ENCODE data around the gene TIMP2.
"Not testable (repeated sequence)": the region's sequence is repeated elsewhere in the genome, so short reads cannot be mapped to it uniquely, and the experiment has no call there.

TIMP2 gene

GRCh38 chr17:78896834-78897663 lies 28.1 kb downstream of the TIMP2 start:
- H3K4me3 ChIP-seq (ENCODE audit: low read length) = no peak overlapping the region
- DNase-seq (ENCODE audit: low read depth, low spot score) = no peak

GRCh38 chr17:78896091-78896833 lies 28.9 kb downstream of the TIMP2 start:
- DNase-seq (ENCODE audit: low read depth, low spot score) = no peak

GRCh38 chr17:78895322-78895721 lies 29.9 kb downstream of the TIMP2 start:
- H3K4me3 ChIP-seq (ENCODE audit: low read length) = no peak overlapping the region
- DNase-seq (ENCODE audit: low read depth, low spot score) = no peak

More at GRCh38 chr17:78896091-78896833, 28.9 kb downstream of the TIMP2 start:
- H3K4me3 ChIP-seq (ENCODE audit: low read length) = no peak overlapping the region

GRCh38 chr17:78893684-78894083 lies 31.5 kb downstream of the TIMP2 start:
- no peak for DNase-seq (ENCODE audit: low read depth, low spot score)

GRCh38 chr17:78892936-78893379 lies 32.2 kb downstream of the TIMP2 start:
- H3K4me3 ChIP-seq (ENCODE audit: low read length) = no peak overlapping the region
- no peak for DNase-seq (ENCODE audit: low read depth, low spot score)

More at GRCh38 chr17:78893684-78894083, 31.5 kb downstream of the TIMP2 start:
- H3K4me3 ChIP-seq (ENCODE audit: low read length) = no peak overlapping the region

- H3K4me3 ChIP-seq (ENCODE audit: low read length) = no peak overlapping the region
- no peak for DNase-seq (ENCODE audit: low read depth, low spot score)
These were observed 32.7 kb downstream of the TIMP2 start for GRCh38 chr17:78892520-78892919.

- DNase-seq (ENCODE audit: low read depth, low spot score) = no peak
- H3K4me3 ChIP-seq (ENCODE audit: low read length) = no peak overlapping the region
These were observed 33.1 kb downstream of the TIMP2 start for GRCh38 chr17:78892062-78892456.

- H3K4me3 ChIP-seq (ENCODE audit: low read length) = no peak overlapping the region
- DNase-seq (ENCODE audit: low read depth, low spot score) = no peak
These were observed 33.7 kb downstream of the TIMP2 start for GRCh38 chr17:78891406-78892061.

GRCh38 chr17:78890498-78890897 lies 34.7 kb downstream of the TIMP2 start:
- no peak for DNase-seq (ENCODE audit: low read depth, low spot score)
- H3K4me3 ChIP-seq (ENCODE audit: low read length) = no peak overlapping the region

GRCh38 chr17:78890096-78890495 lies 35.1 kb downstream of the TIMP2 start:
- not testable (repeated sequence) for DNase-seq (ENCODE audit: low read depth, low spot score); H3K4me3 ChIP-seq (ENCODE audit: low read length)

GRCh38 chr17:78889531-78889930 lies 35.7 kb downstream of the TIMP2 start:
- no peak overlapping the region for H3K4me3 ChIP-seq (ENCODE audit: low read length)
- no peak for DNase-seq (ENCODE audit: low read depth, low spot score)

- H3K4me3 ChIP-seq (ENCODE audit: low read length) = no peak overlapping the region
- DNase-seq (ENCODE audit: low read depth, low spot score) = no peak
These were observed 36.2 kb downstream of the TIMP2 start for GRCh38 chr17:78888941-78889518.

GRCh38 chr17:78886954-78887353 lies 38.2 kb downstream of the TIMP2 start:
- H3K4me3 ChIP-seq (ENCODE audit: low read length) = no peak overlapping the region
- DNase-seq (ENCODE audit: low read depth, low spot score) = no peak

- DNase-seq (ENCODE audit: low read depth, low spot score) = no peak
- no peak overlapping the region for H3K4me3 ChIP-seq (ENCODE audit: low read length)
These were observed 39.2 kb downstream of the TIMP2 start for GRCh38 chr17:78885956-78886355.

- no peak for DNase-seq (ENCODE audit: low read depth, low spot score)
- H3K4me3 ChIP-seq (ENCODE audit: low read length) = no peak overlapping the region
These were observed 40.1 kb downstream of the TIMP2 start for GRCh38 chr17:78884876-78885667.

- no peak overlapping the region for H3K4me3 ChIP-seq (ENCODE audit: low read length)
- DNase-seq (ENCODE audit: low read depth, low spot score) = no peak
These were observed 40.9 kb downstream of the TIMP2 start for GRCh38 chr17:78884148-78884825.

GRCh38 chr17:78883533-78884131 lies 41.6 kb downstream of the TIMP2 start:
- no peak for DNase-seq (ENCODE audit: low read depth, low spot score)
- H3K4me3 ChIP-seq (ENCODE audit: low read length) = no peak overlapping the region

GRCh38 chr17:78883089-78883532 lies 42.1 kb downstream of the TIMP2 start:
- no peak for DNase-seq (ENCODE audit: low read depth, low spot score)

More at GRCh38 chr17:78883089-78883532, 42.1 kb downstream of the TIMP2 start:
- H3K4me3 ChIP-seq (ENCODE audit: low read length) = no peak overlapping the region
